ENCODE results near the gene DNAH12.
"Not testable (repeated sequence)": the region's sequence is repeated elsewhere in the genome, so short reads cannot be mapped to it uniquely, and the experiment has no call there.

DNA sequence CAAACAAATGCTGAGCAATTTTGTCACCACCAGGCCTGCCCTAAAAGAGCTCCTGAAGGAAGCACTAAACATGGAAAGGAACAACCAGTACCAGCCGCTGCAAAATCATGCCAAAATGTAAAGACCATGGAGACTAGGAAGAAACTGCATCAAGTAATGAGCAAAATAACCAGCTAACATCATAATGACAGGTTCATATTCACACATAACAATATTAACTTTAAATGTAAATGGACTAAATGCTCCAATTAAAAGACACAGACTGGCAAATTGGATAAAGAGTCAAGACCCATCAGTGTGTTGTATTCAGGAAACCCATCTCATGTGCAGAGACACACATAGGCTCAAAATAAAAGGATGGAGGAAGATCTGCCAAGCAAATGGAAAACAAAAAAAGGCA lies 217.6 kb downstream of the DNAH12 start:
- not testable (repeated sequence) for TF ChIP-seq EZH2phosphoT487 (IDR thresholded peaks at IDR 0.05)
- TF ChIP-seq, protein P1, sequence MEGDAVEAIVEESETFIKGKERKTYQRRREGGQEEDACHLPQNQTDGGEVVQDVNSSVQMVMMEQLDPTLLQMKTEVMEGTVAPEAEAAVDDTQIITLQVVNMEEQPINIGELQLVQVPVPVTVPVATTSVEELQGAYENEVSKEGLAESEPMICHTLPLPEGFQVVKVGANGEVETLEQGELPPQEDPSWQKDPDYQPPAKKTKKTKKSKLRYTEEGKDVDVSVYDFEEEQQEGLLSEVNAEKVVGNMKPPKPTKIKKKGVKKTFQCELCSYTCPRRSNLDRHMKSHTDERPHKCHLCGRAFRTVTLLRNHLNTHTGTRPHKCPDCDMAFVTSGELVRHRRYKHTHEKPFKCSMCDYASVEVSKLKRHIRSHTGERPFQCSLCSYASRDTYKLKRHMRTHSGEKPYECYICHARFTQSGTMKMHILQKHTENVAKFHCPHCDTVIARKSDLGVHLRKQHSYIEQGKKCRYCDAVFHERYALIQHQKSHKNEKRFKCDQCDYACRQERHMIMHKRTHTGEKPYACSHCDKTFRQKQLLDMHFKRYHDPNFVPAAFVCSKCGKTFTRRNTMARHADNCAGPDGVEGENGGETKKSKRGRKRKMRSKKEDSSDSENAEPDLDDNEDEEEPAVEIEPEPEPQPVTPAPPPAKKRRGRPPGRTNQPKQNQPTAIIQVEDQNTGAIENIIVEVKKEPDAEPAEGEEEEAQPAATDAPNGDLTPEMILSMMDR (IDR thresholded peaks at IDR 0.05), result not testable (repeated sequence)

Measured in neural progenitor cell (in vitro differentiated cells).